NCI-H1417 treated with DMSO at 0.1 percent for 48 hours (cell line): Measurements from ENCODE around the gene KRT81.
"Not testable (repeated sequence)": the region's sequence is repeated elsewhere in the genome, so short reads cannot be mapped to it uniquely, and the experiment has no call there.

Source experiments
- DNase-seq: peaks from one replicate; lab custom pipeline; 2025; lab: John Stamatoyannopoulos, UW

Gene KRT81

GRCh38 chr12:52274521-52275120 lies 16.7 kb downstream of the KRT81 start, which contains the start of gene KRT86:
Gene KRT86, plus strand, starts transcription at chr12:52274645. Its CDS starts 27,272 bp downstream, at chr12:52301917.
- DNase-seq: no peak

GRCh38 chr12:52271158-52271557 lies 20.2 kb downstream of the KRT81 start:
- DNase-seq: no peak

GRCh38 chr12:52270541-52271070 lies 20.7 kb downstream of the KRT81 start:
- DNase-seq: no peak

GRCh38 chr12:52268212-52268611 lies 23.1 kb downstream of the KRT81 start:
- DNase-seq: no peak

GRCh38 chr12:52267699-52268098 lies 23.6 kb downstream of the KRT81 start:
- no peak for DNase-seq

- DNase-seq: no peak
Observed at GRCh38 chr12:52267266-52267665, 24.1 kb downstream of the KRT81 start.

- no peak for DNase-seq
Observed at GRCh38 chr12:52266514-52266913, 24.8 kb downstream of the KRT81 start.

- DNase-seq: no peak
Observed at GRCh38 chr12:52264435-52264825, 26.9 kb downstream of the KRT81 start.

GRCh38 chr12:52263761-52264434 lies 27.4 kb downstream of the KRT81 start:
- no peak for DNase-seq

GRCh38 chr12:52262286-52262685 lies 29.0 kb downstream of the KRT81 start:
- no peak for DNase-seq

GRCh38 chr12:52261208-52261484 lies 30.2 kb downstream of the KRT81 start:
- DNase-seq: no peak

GRCh38 chr12:52260361-52261207 lies 30.8 kb downstream of the KRT81 start:
- DNase-seq: no peak

GRCh38 chr12:52259657-52260243 lies 31.6 kb downstream of the KRT81 start:
- no peak for DNase-seq

GRCh38 chr12:52258335-52258901 lies 32.9 kb downstream of the KRT81 start:
- DNase-seq: no peak

- DNase-seq: not testable (repeated sequence)
Observed at GRCh38 chr12:52257922-52258321, 33.4 kb downstream of the KRT81 start.

GRCh38 chr12:52257074-52257551 lies 34.2 kb downstream of the KRT81 start:
- DNase-seq: no peak

GRCh38 chr12:52256584-52256935 lies 34.8 kb downstream of the KRT81 start:
- no peak for DNase-seq

- DNase-seq: no peak
Observed at GRCh38 chr12:52255926-52256583, 35.3 kb downstream of the KRT81 start.

GRCh38 chr12:52254965-52255751 lies 36.2 kb downstream of the KRT81 start:
- no peak for DNase-seq

- DNase-seq: no peak
Observed at GRCh38 chr12:52254180-52254964, 37.0 kb downstream of the KRT81 start.
